K562 (cell line): ENCODE data around the gene CTBP2. TPM values are rescaled to one million over a fixed set of nuclear protein-coding genes. Genes with fewer than 3 reads are reported as not detected.

Experiments
- ATAC-seq: fragments of 200-7000 bp; cut with Tn5 transposase; 3 replicates; pipeline ENCODE4 v1.9.1; 2020; ENCODE audit warnings: moderate library complexity
- BruUV-seq: library from RNA; stranded (reverse); fragments of 400-500 nt; replicated peaks from 2 replicates; lab custom pipeline; 2021; lab: Mats Ljungman, UMichigan
- CTCF ChIA-PET: fragments of 300-600 bp; formaldehyde crosslinking; extraction: SDS; loops from one replicate; lab custom pipeline; 2021; ENCODE audit warnings: low intra/inter-chr PET ratio; lab: Yijun Ruan, JAX
- POLR2A ChIA-PET: fragments of 300-600, 350-650 bp; sonication (Branson Sonifier 250); formaldehyde crosslinking; extraction: SDS; loops from one replicate; lab custom pipeline; 2021; ENCODE audit warnings: antibody characterized with exemption, inconsistent platforms; lab: Yijun Ruan, JAX
- DNase-seq, 4 experiments: peaks; one replicate each; pipeline versions ENCODE4 v3.0.0 to v3.0.0-alpha.2; 2011 to 2018; ENCODE audit warnings: low spot score in 3 of 4, mixed read lengths in 3 of 4; ENCODE audit errors: extremely low read depth in 1 of 4
- FAIRE-seq: peaks from 2 replicates; lab custom pipeline; 2011; peaks lifted over from hg19 to GRCh38; lab: Jason Lieb, UNC
- H2AFZ ChIP-seq: 2 replicates; pipeline ENCODE4 v1.6.0; 2011; ENCODE audit warnings: low read depth, low read length, control low read depth, inconsistent platforms
- H3K27ac ChIP-seq: fragments of 200-600 bp; 3 replicates; pipeline ENCODE4 v1.8.0; 2011; ENCODE audit warnings: low read depth, mild to moderate bottlenecking, control low read depth, inconsistent platforms, low read length, moderate library complexity, mixed read lengths; ENCODE audit errors: extremely low read depth
- H3K27me3 ChIP-seq, 2 experiments: fragments of 300-600 bp in 1 of 2; 2 replicates in 1 of 2; 3 replicates in 1 of 2; pipeline versions ENCODE4 v1.6.0 to v1.8.0; 2011; ENCODE audit warnings: inconsistent platforms in 2 of 2, low read length in 2 of 2, mild to moderate bottlenecking in 1 of 2, mixed read lengths in 1 of 2, moderate library complexity in 1 of 2; ENCODE audit not compliant: control insufficient read depth in 2 of 2, insufficient read depth in 2 of 2
- H3K36me3 ChIP-seq: fragments of 300-600 bp; 3 replicates; pipeline ENCODE4 v1.8.0; 2011; ENCODE audit warnings: mild to moderate bottlenecking, low read length, inconsistent platforms; ENCODE audit not compliant: control insufficient read depth, insufficient read depth
- H3K4me1 ChIP-seq, 2 experiments: fragments of 200-600 bp in 1 of 2; replicated peaks in 1 of 2; 2 replicates in 1 of 2; 3 replicates in 1 of 2; pipeline versions ENCODE4 v1.5.1 to v1.8.0; 2011; ENCODE audit warnings: inconsistent platforms in 2 of 2, low read length in 2 of 2, mild to moderate bottlenecking in 1 of 2, mixed read lengths in 1 of 2, moderate library complexity in 1 of 2; ENCODE audit not compliant: control insufficient read depth in 2 of 2, insufficient read depth in 2 of 2
- H3K4me2 ChIP-seq: 2 replicates; pipeline ENCODE4 v1.6.1; 2011; ENCODE audit warnings: low read length, control low read depth, inconsistent platforms, mixed read lengths; ENCODE audit not compliant: insufficient read depth
- H3K4me3 ChIP-seq: fragments of 200-600 bp; sonication (generic), shearing (Covaris generic); 2 replicates; pipeline ENCODE4 v1.5.1; 2016; ENCODE audit warnings: control low read depth, inconsistent platforms
- H3K79me2 ChIP-seq: fragments of 200-600 bp; 3 replicates; pipeline ENCODE4 v1.8.0; 2011; ENCODE audit warnings: low read length, inconsistent platforms; ENCODE audit not compliant: control insufficient read depth, insufficient read depth
- H3K9ac ChIP-seq, 2 experiments: 2 replicates each; pipeline versions ENCODE4 v1.6.0 to v1.6.1; 2011; ENCODE audit warnings: low read depth in 2 of 2, low read length in 2 of 2, control low read depth in 1 of 2, inconsistent platforms in 1 of 2, mild to moderate bottlenecking in 1 of 2, mixed read lengths in 1 of 2; ENCODE audit not compliant: insufficient read depth in 1 of 2
- H3K9me1 ChIP-seq: one replicate; pipeline ENCODE4 v1.6.0; 2011; ENCODE audit warnings: inconsistent platforms, mild to moderate bottlenecking, low read length, moderate library complexity; ENCODE audit not compliant: control insufficient read depth, insufficient read depth
- H3K9me3 ChIP-seq: replicated peaks from 2 replicates; pipeline ENCODE4 v1.5.1; 2011; ENCODE audit warnings: low read depth, low read length, inconsistent platforms; ENCODE audit not compliant: control insufficient read depth, insufficient read depth
- H4K20me1 ChIP-seq: replicated peaks from 2 replicates; pipeline ENCODE4 v1.6.1; 2011; ENCODE audit warnings: low read length, inconsistent platforms, mixed read lengths; ENCODE audit not compliant: control insufficient read depth, insufficient read depth
- CHAMP1 ChIP-seq: fragments of 450-650 bp; IDR thresholded peaks from 2 replicates; pipeline ENCODE4 v1.6.1; 2016; ENCODE audit warnings: mild to moderate bottlenecking
- GABPA ChIP-seq: fragments of 200-800 bp; sonication (Bioruptor generic); conservative IDR thresholded peaks from 2 replicates; pipeline ENCODE4 v1.6.1; 2016; ENCODE audit warnings: low read depth, missing genetic modification characterization, missing compliant biosample characterization
- KAT7 ChIP-seq: sonication (generic); formaldehyde crosslinking; IDR thresholded peaks from 2 replicates; pipeline ENCODE4 v1.8.0; 2022; ENCODE audit warnings: missing genetic modification reagents, mild to moderate bottlenecking, borderline replicate concordance
- ZBTB9 ChIP-seq: fragments of 450-650 bp; formaldehyde crosslinking; IDR thresholded peaks from 2 replicates; pipeline ENCODE4 v1.4.0; 2020; ENCODE audit warnings: mild to moderate bottlenecking, moderate library complexity
- ZNF740 ChIP-seq, 3 experiments: fragments of 200-800 bp in 1 of 3; sonication (Bioruptor generic) in 1 of 3; sonication (generic) in 1 of 3; formaldehyde crosslinking in 1 of 3; IDR thresholded peaks; 2 replicates each; pipeline versions ENCODE4 v1.6.1 to v1.8.0; 2016 to 2022; ENCODE audit warnings: mild to moderate bottlenecking in 2 of 3, missing compliant biosample characterization in 2 of 3, missing genetic modification characterization in 2 of 3, missing genetic modification reagents in 1 of 3
- WGBS: fragments of 100-300 bp; shearing (Covaris generic); methylation state at CpG from one replicate; pipeline ENCODE4 v1.1.6; 2016; ENCODE audit warnings: low coverage, mixed read lengths; ENCODE audit not compliant: insufficient coverage; ENCODE audit errors: missing lambda C conversion rate; 5-methylcytosine and 5-hydroxymethylcytosine counted together
- in situ Hi-C: fragments of 300-500 bp; cut with MboI; formaldehyde crosslinking; loops from 4 replicates; pipeline ENCODE4 v1.15.0; 2018; ENCODE audit warnings: inconsistent platforms, mixed read lengths
- intact Hi-C: fragments of 100-400 bp; cut with micrococcal nuclease; formaldehyde crosslinking; loops from 2 replicates; pipeline ENCODE4 v1.14.2; 2022
- polyA plus RNA-seq, 8 experiments: library from polyadenylated mRNA; depleted of rRNA in 4 of 8; stranded (reverse) in 5 of 8; unstranded in 3 of 8; fragments of >200 nt; fragmentation: Nextera tagmentation in 2 of 8; fragmentation: Illumina TruSeq in 1 of 8; extraction: Ambion mirVana in 2 of 8; extraction: Trizol in 1 of 8; gene quantifications; 2 replicates each; pipeline versions ENCODE4 v1.2.1 to v1.2.3, GENCODE V29; 2011 to 2014; ENCODE audit warnings: inconsistent platforms in 1 of 8, missing spikeins in 1 of 8
- total RNA-seq, 7 experiments: library from RNA; depleted of rRNA in 6 of 7; stranded (reverse); fragments of >200 nt in 6 of 7; fragmentation: Illumina TruSeq in 2 of 7; extraction: Trizol in 2 of 7; gene quantifications; 2 replicates each; pipeline versions ENCODE4 v1.2.1 to v1.2.3, GENCODE V29; 2011 to 2021; ENCODE audit warnings: low replicate concordance in 1 of 7
- TF ChIP-seq, protein P1 (sequence below), 2 experiments: fragments of 450-650 bp; formaldehyde crosslinking in 1 of 2; IDR thresholded peaks; 2 replicates each; pipeline versions ENCODE4 v1.4.0 to v1.6.1; 2014 to 2020; ENCODE audit warnings: mild to moderate bottlenecking in 2 of 2, borderline replicate concordance in 1 of 2, low read depth in 1 of 2

The CTBP2 gene
- total and polyA plus RNA-seq, 9 of the 15 experiments (the other 6 are each of a cell fraction or from before 2014, with no cell fraction given): 1.3 to 8.8 (median 5.1) TPM

DNA sequence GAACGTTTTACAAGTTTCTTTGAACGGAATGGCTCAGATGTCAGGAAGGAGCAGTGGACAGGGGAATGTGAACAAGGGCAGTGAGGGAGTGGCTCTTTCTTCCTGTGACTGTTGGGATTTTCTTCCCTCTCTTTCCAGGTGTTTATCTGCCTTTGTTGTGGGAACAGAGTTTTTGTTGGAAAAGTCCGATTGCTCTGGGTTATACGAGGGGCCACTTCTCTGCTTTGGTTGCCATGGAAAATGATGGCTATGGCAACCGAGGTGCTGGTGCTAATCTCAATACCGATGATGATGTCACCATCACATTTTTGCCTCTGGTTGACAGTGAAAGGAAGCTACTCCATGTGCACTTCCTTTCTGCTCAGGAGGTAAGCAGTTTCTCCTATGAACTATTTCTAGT is 177.0 kb downstream of the CTBP2 start (continued):
- TF ChIP-seq, protein P1, sequence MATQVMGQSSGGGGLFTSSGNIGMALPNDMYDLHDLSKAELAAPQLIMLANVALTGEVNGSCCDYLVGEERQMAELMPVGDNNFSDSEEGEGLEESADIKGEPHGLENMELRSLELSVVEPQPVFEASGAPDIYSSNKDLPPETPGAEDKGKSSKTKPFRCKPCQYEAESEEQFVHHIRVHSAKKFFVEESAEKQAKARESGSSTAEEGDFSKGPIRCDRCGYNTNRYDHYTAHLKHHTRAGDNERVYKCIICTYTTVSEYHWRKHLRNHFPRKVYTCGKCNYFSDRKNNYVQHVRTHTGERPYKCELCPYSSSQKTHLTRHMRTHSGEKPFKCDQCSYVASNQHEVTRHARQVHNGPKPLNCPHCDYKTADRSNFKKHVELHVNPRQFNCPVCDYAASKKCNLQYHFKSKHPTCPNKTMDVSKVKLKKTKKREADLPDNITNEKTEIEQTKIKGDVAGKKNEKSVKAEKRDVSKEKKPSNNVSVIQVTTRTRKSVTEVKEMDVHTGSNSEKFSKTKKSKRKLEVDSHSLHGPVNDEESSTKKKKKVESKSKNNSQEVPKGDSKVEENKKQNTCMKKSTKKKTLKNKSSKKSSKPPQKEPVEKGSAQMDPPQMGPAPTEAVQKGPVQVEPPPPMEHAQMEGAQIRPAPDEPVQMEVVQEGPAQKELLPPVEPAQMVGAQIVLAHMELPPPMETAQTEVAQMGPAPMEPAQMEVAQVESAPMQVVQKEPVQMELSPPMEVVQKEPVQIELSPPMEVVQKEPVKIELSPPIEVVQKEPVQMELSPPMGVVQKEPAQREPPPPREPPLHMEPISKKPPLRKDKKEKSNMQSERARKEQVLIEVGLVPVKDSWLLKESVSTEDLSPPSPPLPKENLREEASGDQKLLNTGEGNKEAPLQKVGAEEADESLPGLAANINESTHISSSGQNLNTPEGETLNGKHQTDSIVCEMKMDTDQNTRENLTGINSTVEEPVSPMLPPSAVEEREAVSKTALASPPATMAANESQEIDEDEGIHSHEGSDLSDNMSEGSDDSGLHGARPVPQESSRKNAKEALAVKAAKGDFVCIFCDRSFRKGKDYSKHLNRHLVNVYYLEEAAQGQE (IDR thresholded peaks at IDR 0.05; ENCODE audit: borderline replicate concordance): no peak
- TF ChIP-seq, protein P1 (CRISPR knock-in tag; IDR thresholded peaks at IDR 0.05; ENCODE audit: low read depth): no peak

GRCh38 chr10:124978376-124978725 is 182.0 kb downstream of the CTBP2 start:
- H3K36me3 ChIP-seq: no peaks in the 10 kb centered on the region
- TF ChIP-seq GABPA (tag): no peak
- TF ChIP-seq KAT7: no peak
- TF ChIP-seq ZNF740 (CRISPR knock-in tag; IDR thresholded peaks at IDR 0.05): no peak
- TF ChIP-seq ZNF740 (tag; IDR thresholded peaks at IDR 0.05): no peak
- TF ChIP-seq ZBTB9 (CRISPR knock-in tag): no peak
- TF ChIP-seq CHAMP1: no peak
- no CpG with 5 or more reads among the region's 5 CpGs for WGBS
- POLR2A ChIA-PET: no interaction called here
- no peaks in the 10 kb centered on the region for H3K79me2 ChIP-seq
- no peak for FAIRE-seq
- no TSS peak for BruUV-seq
- H3K27me3 ChIP-seq: no peaks in the 10 kb centered on the region
- H2AFZ ChIP-seq: no peak overlapping the region
- H3K4me2 ChIP-seq: no peak overlapping the region
- no peak overlapping the region for H3K4me3 ChIP-seq
- H3K27ac ChIP-seq: no peak overlapping the region
- H3K9ac ChIP-seq: no peak overlapping the region
- H3K4me1 ChIP-seq: no peaks in the 10 kb centered on the region
- CTCF ChIA-PET: no interaction called here
- H3K9me3 ChIP-seq: no peaks in the 10 kb centered on the region
- no peak for DNase-seq
- no peaks in the 10 kb centered on the region for H4K20me1 ChIP-seq
- H3K9me1 ChIP-seq: no peaks in the 10 kb centered on the region
- ATAC-seq: no peak
- intact Hi-C loops (no loop called here), in situ Hi-C loops (no loop called here)
